Mucosa of rectum (tissue), 2 donors: ENCODE measurements around the gene VILL.

Experiments used
- H3K27ac ChIP-seq, 2 donors: one replicate each; pipeline ENCODE4 v1.7.0; 2013; ENCODE audit warnings: inconsistent platforms in 2 of 2, low read depth in 2 of 2, low read length in 2 of 2
- H3K27me3 ChIP-seq, 2 donors: one replicate each; pipeline ENCODE4 v1.7.0; 2013; ENCODE audit warnings: low read length in 2 of 2; ENCODE audit not compliant: control insufficient read depth in 2 of 2, insufficient read depth in 2 of 2
- H3K36me3 ChIP-seq, 2 donors: one replicate each; pipeline ENCODE4 v1.7.0; 2013; ENCODE audit warnings: low read length in 2 of 2; ENCODE audit not compliant: control insufficient read depth in 2 of 2, insufficient read depth in 2 of 2
- H3K4me1 ChIP-seq, 2 donors: one replicate each; pipeline ENCODE4 v1.7.0; 2013; ENCODE audit warnings: low read length in 2 of 2, mild to moderate bottlenecking in 1 of 2; ENCODE audit not compliant: control insufficient read depth in 2 of 2, insufficient read depth in 2 of 2
- H3K4me3 ChIP-seq, 2 donors: one replicate each; pipeline ENCODE4 v1.7.0; 2013; ENCODE audit warnings: low read length in 2 of 2
- H3K9ac ChIP-seq, 2 donors: one replicate each; pipeline ENCODE4 v1.7.0; 2013; ENCODE audit warnings: low read length in 2 of 2, low read depth in 1 of 2, mild to moderate bottlenecking in 1 of 2
- H3K9me3 ChIP-seq, 2 donors: one replicate each; pipeline ENCODE4 v1.7.0; 2013; ENCODE audit warnings: low read length in 2 of 2; ENCODE audit not compliant: control insufficient read depth in 2 of 2
- donor health status: healthy.
- donor health status: Normal muscosa, but diverticular disease.

Gene VILL

GRCh38 chr3:38022896-38023709 is 32.5 kb downstream of the VILL start:
- Histone ChIP-seq H3K36me3 (peaks cover 11 to 14% of the 10 kb centered on the region in 2 donors), H3K4me1 (peaks cover 11 to 27% of the 10 kb centered on the region in 2 donors), H3K9ac (peak overlapping the region; percentile 86 to 89), H3K27me3 (no peaks in the 10 kb centered on the region), H3K9me3 (no peaks in the 10 kb centered on the region), H3K4me3 (peak overlapping the region; percentile 84 to 94), H3K27ac (peak overlapping the region in 1 of 2 donors; percentile 97)

- Histone ChIP-seq H3K4me1 (peaks cover 25 to 41% of the 10 kb centered on the region in 2 donors), H3K27me3 (peaks cover 0 to 2% of the 10 kb centered on the region in 2 donors), H3K36me3 (no peaks in the 10 kb centered on the region), H3K9ac (no peak overlapping the region), H3K4me3 (no peak overlapping the region), H3K27ac (no peak overlapping the region), H3K9me3 (no peaks in the 10 kb centered on the region)
These were observed 36.3 kb downstream of the VILL start for GRCh38 chr3:38026856-38027255.

GRCh38 chr3:38027466-38028465 is 37.2 kb downstream of the VILL start:
- H3K4me1 ChIP-seq, result peaks cover 25 to 45% of the 10 kb centered on the region in 2 donors
- no peaks in the 10 kb centered on the region for H3K36me3 ChIP-seq
- no peaks in the 10 kb centered on the region for H3K9me3 ChIP-seq
- H3K27ac ChIP-seq, result no peak overlapping the region
- peak overlapping the region in 1 of 2 donors; percentile 5 for H3K9ac ChIP-seq
- no peak overlapping the region for H3K4me3 ChIP-seq
- peaks cover 0 to 2% of the 10 kb centered on the region in 2 donors for H3K27me3 ChIP-seq

GRCh38 chr3:38028621-38029361 is 38.2 kb downstream of the VILL start:
- H3K27ac ChIP-seq, result peak overlapping the region; percentile 56 to 76
- H3K4me3 ChIP-seq, result peak overlapping the region; percentile 52 to 62
- no peaks in the 10 kb centered on the region for H3K36me3 ChIP-seq
- peak overlapping the region in 1 of 2 donors; percentile 66 for H3K9ac ChIP-seq
- no peaks in the 10 kb centered on the region for H3K9me3 ChIP-seq
- H3K4me1 ChIP-seq, result peaks cover 23 to 39% of the 10 kb centered on the region in 2 donors
- H3K27me3 ChIP-seq, result peaks cover 0 to 2% of the 10 kb centered on the region in 2 donors

- H3K4me3 ChIP-seq, result peak within 1 kb of the TSS; percentile 65 to 75
- H3K27me3 ChIP-seq, result peaks cover 0 to 2% of the 10 kb centered on the region in 2 donors
- peaks cover 23 to 37% of the 10 kb centered on the region in 2 donors for H3K4me1 ChIP-seq
- peak within 1 kb of the TSS; percentile 67 to 76 for H3K27ac ChIP-seq
- peak within 1 kb of the TSS; percentile 74 to 84 for H3K9ac ChIP-seq
- H3K36me3 ChIP-seq, result no peaks in the 10 kb centered on the region
- no peaks in the 10 kb centered on the region for H3K9me3 ChIP-seq
These were observed 39.0 kb downstream of the VILL start, which contains the start of gene PLCD1 for GRCh38 chr3:38029400-38030125. PLCD1 (minus strand) TSS chr3:38029642; CDS start chr3:38029539, 103 bp downstream.

GRCh38 chr3:38030126-38031021 is 39.8 kb downstream of the VILL start:
- H3K36me3 ChIP-seq, result no peaks in the 10 kb centered on the region
- H3K27me3 ChIP-seq, result peaks cover 0 to 2% of the 10 kb centered on the region in 2 donors
- H3K4me3 ChIP-seq, result peak overlapping the region; percentile 65 to 75
- H3K4me1 ChIP-seq, result peaks cover 21 to 34% of the 10 kb centered on the region in 2 donors
- peak overlapping the region; percentile 67 to 76 for H3K27ac ChIP-seq
- H3K9ac ChIP-seq, result peak overlapping the region; percentile 74 to 84
- no peaks in the 10 kb centered on the region for H3K9me3 ChIP-seq

- Histone ChIP-seq H3K4me1 (peaks cover 18 to 27% of the 10 kb centered on the region in 2 donors), H3K27ac (peak overlapping the region; percentile 65 to 66)
These were observed 40.7 kb downstream of the VILL start for GRCh38 chr3:38031022-38031994.

More at GRCh38 chr3:38031022-38031994, 40.7 kb downstream of the VILL start:
- Histone ChIP-seq H3K9me3 (no peaks in the 10 kb centered on the region), H3K9ac (no peak overlapping the region), H3K27me3 (peaks cover 0 to 2% of the 10 kb centered on the region in 2 donors), H3K36me3 (no peaks in the 10 kb centered on the region), H3K4me3 (no peak overlapping the region)
